Fibroblast of lung (primary cell): ENCODE measurements around the gene SPDYE2.
"Not testable (repeated sequence)": the region's sequence is repeated elsewhere in the genome, so short reads cannot be mapped to it uniquely, and the experiment has no call there.

Experiments used
- EZH2 ChIP-seq: IDR thresholded peaks from 2 replicates; pipeline ENCODE4 v1.5.1; 2012; ENCODE audit warnings: low read length, control low read depth, mild to moderate bottlenecking; ENCODE audit errors: missing control alignments
- TF ChIP-seq, protein P1 (sequence below), 2 donors: IDR thresholded peaks in 1 of 2; conservative IDR thresholded peaks in 1 of 2; 1 replicate in 1 of 2; 2 replicates in 1 of 2; pipeline ENCODE4 v1.5.1; 2011 to 2012; ENCODE audit warnings: low read length in 2 of 2, control low read depth in 1 of 2, inconsistent platforms in 1 of 2, low read depth in 1 of 2, mild to moderate bottlenecking in 1 of 2

DNA sequence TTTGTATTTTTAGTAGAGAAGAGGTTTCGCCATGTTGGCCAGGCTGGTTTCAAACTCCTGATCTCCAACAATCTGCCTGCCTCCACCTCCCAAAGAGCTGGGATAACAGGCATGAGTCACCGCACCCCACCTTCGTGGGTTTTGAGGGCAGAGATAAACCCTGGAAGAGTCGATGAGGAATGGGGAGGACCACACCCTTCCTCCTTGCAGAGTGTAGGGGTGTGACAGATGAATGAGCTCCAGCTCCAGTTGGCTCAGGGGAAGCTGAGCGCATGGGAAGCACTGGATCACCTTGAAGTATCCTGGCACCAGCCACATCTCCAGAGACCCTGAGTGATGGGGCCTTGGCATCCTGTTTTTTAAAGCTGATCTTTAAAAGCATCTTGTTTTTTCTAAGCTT is 32.5 kb downstream of the SPDYE2 start:
- not testable (repeated sequence) for TF ChIP-seq EZH2
- TF ChIP-seq, protein P1, sequence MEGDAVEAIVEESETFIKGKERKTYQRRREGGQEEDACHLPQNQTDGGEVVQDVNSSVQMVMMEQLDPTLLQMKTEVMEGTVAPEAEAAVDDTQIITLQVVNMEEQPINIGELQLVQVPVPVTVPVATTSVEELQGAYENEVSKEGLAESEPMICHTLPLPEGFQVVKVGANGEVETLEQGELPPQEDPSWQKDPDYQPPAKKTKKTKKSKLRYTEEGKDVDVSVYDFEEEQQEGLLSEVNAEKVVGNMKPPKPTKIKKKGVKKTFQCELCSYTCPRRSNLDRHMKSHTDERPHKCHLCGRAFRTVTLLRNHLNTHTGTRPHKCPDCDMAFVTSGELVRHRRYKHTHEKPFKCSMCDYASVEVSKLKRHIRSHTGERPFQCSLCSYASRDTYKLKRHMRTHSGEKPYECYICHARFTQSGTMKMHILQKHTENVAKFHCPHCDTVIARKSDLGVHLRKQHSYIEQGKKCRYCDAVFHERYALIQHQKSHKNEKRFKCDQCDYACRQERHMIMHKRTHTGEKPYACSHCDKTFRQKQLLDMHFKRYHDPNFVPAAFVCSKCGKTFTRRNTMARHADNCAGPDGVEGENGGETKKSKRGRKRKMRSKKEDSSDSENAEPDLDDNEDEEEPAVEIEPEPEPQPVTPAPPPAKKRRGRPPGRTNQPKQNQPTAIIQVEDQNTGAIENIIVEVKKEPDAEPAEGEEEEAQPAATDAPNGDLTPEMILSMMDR (conservative IDR thresholded peaks at IDR 0.05 in 1 of 2, IDR thresholded peaks at IDR 0.05 in 1 of 2; ENCODE audit: low read depth in 1 of 2, low read length in 2 of 2), result not testable (repeated sequence)
